OCI-LY1 (cell line): Measurements from ENCODE around the gene PCAT6.

Source experiments
- CTCF ChIP-seq: fragments of 200-600 bp; sonication (generic), shearing (Covaris generic); IDR thresholded peaks from 2 replicates; pipeline ENCODE4 v1.5.1; 2017; ENCODE audit warnings: mild to moderate bottlenecking, antibody characterized with exemption, low read length, moderate library complexity, mixed read lengths
- EZH2 ChIP-seq: fragments of 200-600 bp; sonication (generic), shearing (Covaris generic); IDR thresholded peaks from 2 replicates; pipeline ENCODE4 v1.8.0; 2017; ENCODE audit warnings: borderline replicate concordance, mixed run types, mild to moderate bottlenecking, antibody characterized with exemption, low read length, moderate library complexity, mixed read lengths

DNA sequence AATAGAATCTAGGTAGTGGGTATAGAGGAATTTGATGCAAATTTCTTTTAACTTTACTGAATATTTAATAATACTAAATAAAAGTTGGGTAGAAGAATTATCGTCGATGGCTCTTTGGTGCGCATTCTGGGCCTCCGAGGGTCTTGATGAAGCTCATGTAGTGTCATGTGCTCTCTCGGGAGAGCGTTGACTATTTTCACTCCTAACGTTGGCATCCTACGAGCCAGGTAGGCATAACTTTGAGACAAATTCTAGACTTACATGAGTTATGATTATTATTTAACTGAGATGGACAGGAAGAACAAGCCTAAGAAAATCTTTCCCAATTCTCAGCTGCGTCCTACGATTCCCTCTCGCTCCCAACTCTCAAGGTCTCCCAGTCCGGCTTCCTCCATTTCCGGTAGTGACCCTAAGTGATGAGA, 550 bp upstream of the PCAT6 start:
- TF ChIP-seq CTCF: no peak
- no peak for TF ChIP-seq EZH2
